HG03025 (cell line): ENCODE measurements around the gene LRP10.
"Not testable (repeated sequence)": the region's sequence is repeated elsewhere in the genome, so short reads cannot be mapped to it uniquely, and the experiment has no call there.

Source experiments
- ATAC-seq: cut with Tn5 transposase; IDR thresholded peaks from one replicate; pipeline ENCODE4 v1.9.1; 2021; ENCODE audit warnings: mild to moderate bottlenecking, moderate library complexity; ENCODE audit not compliant: unreplicated experiment, low FRiP score

LRP10 gene

GRCh38 chr14:22842211-22843122 is 29.1 kb upstream of the LRP10 start:
- no peak for ATAC-seq

GRCh38 chr14:22843123-22843925 is 28.2 kb upstream of the LRP10 start:
- ATAC-seq, result no peak

- no peak for ATAC-seq
These were observed 27.1 kb upstream of the LRP10 start for GRCh38 chr14:22844221-22845102.

GRCh38 chr14:22845103-22845394 is 26.5 kb upstream of the LRP10 start:
- no peak for ATAC-seq

GRCh38 chr14:22845821-22846625 is 25.5 kb upstream of the LRP10 start:
- no peak for ATAC-seq

- ATAC-seq, result no peak
These were observed 24.7 kb upstream of the LRP10 start for GRCh38 chr14:22846811-22847307.

GRCh38 chr14:22847661-22848341 is 23.7 kb upstream of the LRP10 start:
- ATAC-seq, result no peak

- no peak for ATAC-seq
These were observed 23.0 kb upstream of the LRP10 start for GRCh38 chr14:22848351-22849164.

GRCh38 chr14:22849212-22849819 is 22.2 kb upstream of the LRP10 start:
- ATAC-seq, result no peak

- ATAC-seq, result no peak
These were observed 20.4 kb upstream of the LRP10 start for GRCh38 chr14:22850944-22851764.

- ATAC-seq, result not testable (repeated sequence)
These were observed 19.4 kb upstream of the LRP10 start for GRCh38 chr14:22852178-22852577.

GRCh38 chr14:22852599-22852939 is 19.0 kb upstream of the LRP10 start:
- ATAC-seq, result no peak

- peak; percentile 55 for ATAC-seq
These were observed 18.4 kb upstream of the LRP10 start for GRCh38 chr14:22852940-22853767.

- not testable (repeated sequence) for ATAC-seq
These were observed 17.2 kb upstream of the LRP10 start for GRCh38 chr14:22854296-22854695.

- ATAC-seq, result no peak
These were observed 16.4 kb upstream of the LRP10 start for GRCh38 chr14:22854963-22855724.

- no peak for ATAC-seq
These were observed 15.1 kb upstream of the LRP10 start for GRCh38 chr14:22856428-22856827.
